HCT116 (cell line): ENCODE results near the gene LRP1B. TPM values are rescaled to one million over a fixed set of nuclear protein-coding genes. Genes with fewer than 3 reads are reported as not detected.

Experiments
- ATAC-seq: fragments of 200-7000 bp; cut with Tn5 transposase; 2 replicates; pipeline ENCODE4 v1.9.1; 2020; ENCODE audit warnings: mild to moderate bottlenecking, moderate library complexity
- BruUV-seq: library from RNA; stranded (reverse); fragments of 400-500 nt; replicated peaks from 2 replicates; lab custom pipeline; 2021; lab: Mats Ljungman, UMichigan
- CTCF ChIA-PET: fragments of 300-600 bp; sonication (Branson Sonifier 250); formaldehyde crosslinking; loops from one replicate; lab custom pipeline; 2021; ENCODE audit warnings: antibody characterized with exemption; lab: Charles Lee
- POLR2A ChIA-PET: fragments of 300-600, 350-600 bp; sonication (Branson Sonifier 250); formaldehyde crosslinking; loops from one replicate; lab custom pipeline; 2021; ENCODE audit warnings: antibody characterized with exemption; lab: Charles Lee
- RAD21 ChIA-PET, 2 experiments: fragments of 300-600 bp; sonication (Branson Sonifier 250); formaldehyde crosslinking; loops; one replicate each; lab custom pipeline; 2023; ENCODE audit warnings: low total read pairs in 2 of 2; ENCODE audit not compliant: uncharacterized antibody in 2 of 2, unreplicated experiment in 2 of 2, low non-redundant PET in 1 of 2; lab: Charles Lee
- DNase-seq: peaks from one replicate; pipeline ENCODE4 v3.0.0-alpha.2; 2010; ENCODE audit warnings: low read depth, low spot score
- H2AFZ ChIP-seq: fragments of 200-600 bp; shearing (Covaris generic), sonication (generic); 2 replicates; pipeline ENCODE4 v1.6.1; 2017; ENCODE audit warnings: low read depth, mixed run types, mixed read lengths, antibody characterized with exemption, low read length; ENCODE audit not compliant: poor library complexity, severe bottlenecking
- H3K27ac ChIP-seq: 2 replicates; pipeline ENCODE4 v1.5.1; 2012; ENCODE audit warnings: low read depth, low read length
- H3K27me3 ChIP-seq: fragments of 200-600 bp; sonication (generic); 2 replicates; pipeline ENCODE4 v1.6.1; 2016; ENCODE audit warnings: mixed run types, low read length, mixed read lengths; ENCODE audit not compliant: insufficient read depth
- H3K36me3 ChIP-seq, 2 experiments: fragments of 200-500 bp in 1 of 2; fragments of 200-600 bp in 1 of 2; sonication (Bioruptor generic) in 1 of 2; sonication (generic) in 1 of 2; 2 replicates each; pipeline versions ENCODE4 v1.5.1 to v1.6.1; 2014 to 2016; ENCODE audit warnings: low read length in 2 of 2, inconsistent platforms in 1 of 2, mixed read lengths in 1 of 2, mixed run types in 1 of 2; ENCODE audit not compliant: insufficient read depth in 2 of 2, control insufficient read depth in 1 of 2
- H3K4me1 ChIP-seq, 2 experiments: fragments of 200-600 bp in 1 of 2; sonication (generic) in 1 of 2; 2 replicates each; pipeline versions ENCODE4 v1.5.1 to v1.6.1; 2012 to 2017; ENCODE audit warnings: low read length in 2 of 2, inconsistent platforms in 1 of 2, mild to moderate bottlenecking in 1 of 2, mixed read lengths in 1 of 2, mixed run types in 1 of 2, moderate library complexity in 1 of 2; ENCODE audit not compliant: insufficient read depth in 2 of 2, control insufficient read depth in 1 of 2
- H3K4me2 ChIP-seq: fragments of 200-600 bp; sonication (generic); 2 replicates; pipeline ENCODE4 v1.6.1; 2017; ENCODE audit warnings: mixed run types, low read length, mixed read lengths
- H3K4me3 ChIP-seq, 2 experiments: fragments of 200-600 bp in 1 of 2; sonication (generic) in 1 of 2; replicated peaks in 1 of 2; 2 replicates each; pipeline ENCODE4 v1.5.1; 2011 to 2016; ENCODE audit warnings: low read length in 2 of 2, control low read depth in 1 of 2, low read depth in 1 of 2, mild to moderate bottlenecking in 1 of 2, mixed read lengths in 1 of 2, mixed run types in 1 of 2
- H3K79me2 ChIP-seq: fragments of 200-600 bp; sonication (generic); 2 replicates; pipeline ENCODE4 v1.6.1; 2017; ENCODE audit warnings: mild to moderate bottlenecking, mixed run types, low read length, moderate library complexity, mixed read lengths; ENCODE audit not compliant: insufficient read depth
- H3K9ac ChIP-seq: fragments of 200-600 bp; sonication (generic); 2 replicates; pipeline ENCODE4 v1.6.1; 2016; ENCODE audit warnings: low read length, mixed read lengths
- H3K9me2 ChIP-seq: fragments of 200-600 bp; sonication (generic), shearing (Covaris generic); 2 replicates; pipeline ENCODE4 v1.6.1; 2017; ENCODE audit warnings: mixed run types, mild to moderate bottlenecking, moderate library complexity; ENCODE audit not compliant: insufficient read depth
- H3K9me3 ChIP-seq, 2 experiments: fragments of 200-500 bp in 1 of 2; fragments of 200-600 bp in 1 of 2; sonication (Bioruptor generic) in 1 of 2; sonication (generic) in 1 of 2; 2 replicates each; pipeline ENCODE4 v1.6.1; 2014 to 2017; ENCODE audit warnings: low read length in 2 of 2, mixed read lengths in 2 of 2, inconsistent platforms in 1 of 2, low read depth in 1 of 2, mild to moderate bottlenecking in 1 of 2, mixed run types in 1 of 2, moderate library complexity in 1 of 2; ENCODE audit not compliant: control insufficient read depth in 1 of 2, insufficient read depth in 1 of 2
- H4K20me1 ChIP-seq: fragments of 200-600 bp; sonication (generic), shearing (Covaris generic); 2 replicates; pipeline ENCODE4 v1.6.1; 2017; ENCODE audit warnings: mixed run types, mild to moderate bottlenecking, moderate library complexity; ENCODE audit not compliant: insufficient read depth
- ATF3 ChIP-seq: IDR thresholded peaks from 2 replicates; pipeline ENCODE4 v1.6.1; 2012
- CEBPB ChIP-seq: IDR thresholded peaks from 2 replicates; pipeline ENCODE4 v1.6.1; 2012; ENCODE audit warnings: low read depth
- CTCF ChIP-seq, 3 experiments: fragments of 200-600 bp in 1 of 3; sonication (generic) in 1 of 3; IDR thresholded peaks in 2 of 3; conservative IDR thresholded peaks in 1 of 3; 2 replicates each; pipeline ENCODE4 v1.5.1; 2012 to 2017; ENCODE audit warnings: low read depth in 2 of 3, low read length in 2 of 3, antibody characterized with exemption in 1 of 3, borderline replicate concordance in 1 of 3, control low read depth in 1 of 3, mild to moderate bottlenecking in 1 of 3, mixed read lengths in 1 of 3, mixed run types in 1 of 3, moderate library complexity in 1 of 3; ENCODE audit not compliant: insufficient read depth in 1 of 3
- EGR1 ChIP-seq: IDR thresholded peaks from 2 replicates; pipeline ENCODE4 v1.6.1; 2012; ENCODE audit warnings: low read depth
- ELF1 ChIP-seq: IDR thresholded peaks from 2 replicates; pipeline ENCODE4 v1.6.1; 2012; ENCODE audit warnings: low read depth, borderline replicate concordance
- EZH2 ChIP-seq: fragments of 200-600 bp; sonication (generic); IDR thresholded peaks from 2 replicates; pipeline ENCODE4 v1.6.1; 2017; ENCODE audit warnings: antibody characterized with exemption, mixed run types
- FOSL1 ChIP-seq: IDR thresholded peaks from 2 replicates; pipeline ENCODE4 v1.6.1; 2012; ENCODE audit warnings: low read depth
- JUND ChIP-seq: IDR thresholded peaks from 2 replicates; pipeline ENCODE4 v1.6.1; 2012
- MAX ChIP-seq: IDR thresholded peaks from 2 replicates; pipeline ENCODE4 v1.6.1; 2012
- POLR2A ChIP-seq: IDR thresholded peaks from 2 replicates; pipeline ENCODE4 v1.7.0; 2011; ENCODE audit warnings: borderline replicate concordance; ENCODE audit not compliant: insufficient read depth, insufficient read length; ENCODE audit errors: extremely low read depth
- POLR2AphosphoS5 ChIP-seq: IDR thresholded peaks from 2 replicates; pipeline ENCODE4 v1.6.1; 2011; ENCODE audit warnings: mild to moderate bottlenecking, low read depth, low read length, moderate library complexity
- RAD21 ChIP-seq: IDR thresholded peaks from 2 replicates; pipeline ENCODE4 v1.6.1; 2012; ENCODE audit warnings: low read depth, mild to moderate bottlenecking
- REST ChIP-seq: IDR thresholded peaks from 2 replicates; pipeline ENCODE4 v1.6.1; 2012; ENCODE audit warnings: low read depth
- SIN3A ChIP-seq: IDR thresholded peaks from 2 replicates; pipeline ENCODE4 v1.6.1; 2012; ENCODE audit warnings: low read depth
- SP1 ChIP-seq: IDR thresholded peaks from 2 replicates; pipeline ENCODE4 v1.6.1; 2012; ENCODE audit warnings: low read depth
- SRF ChIP-seq: IDR thresholded peaks from 2 replicates; pipeline ENCODE4 v1.6.1; 2012; ENCODE audit warnings: low read depth
- TCF7L2 ChIP-seq: IDR thresholded peaks from 2 replicates; pipeline ENCODE4 v1.7.0; 2011; ENCODE audit warnings: borderline replicate concordance, inconsistent platforms; ENCODE audit not compliant: insufficient read depth, insufficient read length; ENCODE audit errors: extremely low read depth
- YY1 ChIP-seq: IDR thresholded peaks from 2 replicates; pipeline ENCODE4 v1.6.1; 2011; ENCODE audit warnings: low read length, low read depth, moderate library complexity, mild to moderate bottlenecking; ENCODE audit not compliant: insufficient replicate concordance; ENCODE audit errors: extremely low read depth
- ZBTB33 ChIP-seq: IDR thresholded peaks from 2 replicates; pipeline ENCODE4 v1.6.1; 2011; ENCODE audit warnings: mild to moderate bottlenecking, low read length, moderate library complexity; ENCODE audit not compliant: insufficient replicate concordance; ENCODE audit errors: extremely low read depth
- ZNF274 ChIP-seq: fragments of 200-500 bp; sonication (Bioruptor generic); IDR thresholded peaks from 2 replicates; pipeline ENCODE4 v1.6.1; 2014; ENCODE audit warnings: mild to moderate bottlenecking, low read depth, low read length, inconsistent platforms
- intact Hi-C: fragments of 100-400 bp; cut with micrococcal nuclease; formaldehyde crosslinking; loops from 2 replicates; pipeline ENCODE4 v1.10.0; 2022
- total RNA-seq: library from RNA; stranded (reverse); gene quantifications from one replicate; pipeline ENCODE4 v1.2.1, GENCODE V29; 2021; ENCODE audit not compliant: unreplicated experiment

The LRP1B gene
- total RNA-seq, 1 experiment from 2014 or later: 0.34 TPM

- ChIA-PET RAD21 (no interaction called here), CTCF (no interaction called here), POLR2A (no interaction called here)
- Histone ChIP-seq H3K27ac (no peak overlapping the region), H3K4me1 (no peaks in the 10 kb centered on the region), H4K20me1 (no peaks in the 10 kb centered on the region), H3K9ac (no peak overlapping the region), H3K27me3 (no peaks in the 10 kb centered on the region), H3K36me3 (no peaks in the 10 kb centered on the region), H2AFZ (no peak overlapping the region), H3K79me2 (no peaks in the 10 kb centered on the region), H3K4me3 (no peak overlapping the region), H3K9me3 (no peaks in the 10 kb centered on the region), H3K9me2 (no peaks in the 10 kb centered on the region), H3K4me2 (no peak overlapping the region)
- TF ChIP-seq POLR2AphosphoS5 (no peak), SRF (no peak), REST (no peak), CTCF (IDR thresholded peaks at IDR 0.05 in 2 of 3, conservative IDR thresholded peaks at IDR 0.05 in 1 of 3; ENCODE audit: borderline replicate concordance in 1 of 3, insufficient read depth in 1 of 3, low read depth in 2 of 3, low read length in 2 of 3) (no peak), FOSL1 (no peak), TCF7L2 (no peak), EZH2 (no peak), ZNF274 (no peak), ELF1 (no peak), CEBPB (no peak), ZBTB33 (no peak), EGR1 (no peak), ATF3 (no peak), POLR2A (no peak), SIN3A (no peak), RAD21 (no peak), JUND (no peak), YY1 (no peak), SP1 (no peak), MAX (no peak)
- no TSS peak for BruUV-seq
- DNase-seq (no peak), ATAC-seq (no peak)
- intact Hi-C loops: no loop called here
Measured at GRCh38 chr2:140701726-140702125, 1429.1 kb downstream of the LRP1B start.
